Stimulated activated CD8-positive, alpha-beta memory T cell treated with anti-CD3 and anti-CD28 coated beads, Interleukin-4, amount 100 ng/mL, for 48 hours (primary cell): ENCODE measurements around the gene PARD3B.

Experiments used
- DNase-seq: peaks from one replicate; pipeline ENCODE4 v3.0.0-alpha.2; 2020

Gene PARD3B

DNA sequence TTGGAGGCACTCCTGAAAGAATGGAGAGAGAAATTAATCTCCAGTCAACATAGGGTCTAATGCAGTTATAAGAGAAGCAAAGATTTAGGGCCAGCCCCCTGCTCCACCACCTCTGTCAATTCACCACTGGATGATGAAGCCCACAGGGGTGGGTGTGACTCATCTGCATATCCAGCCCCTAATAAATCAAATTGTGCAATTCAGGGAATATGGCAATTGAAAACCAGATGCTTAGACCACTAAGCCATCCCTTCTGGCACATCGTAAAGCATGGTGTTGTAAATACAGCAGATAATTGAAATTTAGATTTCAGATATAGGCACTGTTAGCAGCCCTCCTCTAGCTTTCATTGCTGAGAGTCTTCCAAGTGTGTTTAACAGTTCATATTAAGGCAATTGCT is 541.4 kb downstream of the PARD3B start:
- no peak for DNase-seq

DNA sequence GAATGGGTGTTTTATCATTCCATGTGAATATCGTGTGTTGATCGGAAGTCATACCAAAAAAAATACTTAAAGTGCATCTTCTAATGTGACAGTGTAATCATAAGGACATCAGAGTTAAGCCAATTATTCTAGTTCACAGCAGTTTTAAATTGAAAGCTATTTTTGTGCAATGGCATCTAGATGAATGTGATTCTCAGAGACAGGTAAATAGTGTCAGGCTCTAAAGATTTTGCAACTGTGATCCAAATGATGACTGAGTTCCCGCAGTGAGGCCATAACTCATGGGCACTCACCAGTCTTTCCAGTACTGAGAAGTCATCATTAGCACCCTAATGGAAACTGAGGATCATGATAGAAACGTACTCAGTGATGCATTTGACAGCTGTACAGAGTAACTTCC is 542.6 kb downstream of the PARD3B start:
- no peak for DNase-seq

DNA sequence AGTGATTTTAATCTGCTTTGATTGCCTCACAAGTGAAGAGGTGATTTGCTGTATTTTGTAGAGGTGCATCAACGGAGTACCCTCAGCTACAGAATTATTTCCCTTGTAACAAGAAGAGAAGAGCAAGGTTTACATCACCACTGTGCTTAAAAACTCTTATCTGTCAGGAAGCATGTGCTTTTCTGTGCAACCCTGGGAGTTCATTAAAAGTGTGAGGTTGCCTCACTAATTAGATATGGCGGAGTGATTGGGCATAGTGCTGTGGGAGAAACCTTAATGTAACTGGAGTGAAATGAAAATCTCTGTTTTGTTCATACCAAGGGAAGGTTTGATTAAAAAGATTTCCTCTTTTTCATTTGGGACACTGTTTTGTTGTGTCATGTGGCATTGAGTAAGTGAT is 544.7 kb downstream of the PARD3B start:
- DNase-seq, result no peak

DNA sequence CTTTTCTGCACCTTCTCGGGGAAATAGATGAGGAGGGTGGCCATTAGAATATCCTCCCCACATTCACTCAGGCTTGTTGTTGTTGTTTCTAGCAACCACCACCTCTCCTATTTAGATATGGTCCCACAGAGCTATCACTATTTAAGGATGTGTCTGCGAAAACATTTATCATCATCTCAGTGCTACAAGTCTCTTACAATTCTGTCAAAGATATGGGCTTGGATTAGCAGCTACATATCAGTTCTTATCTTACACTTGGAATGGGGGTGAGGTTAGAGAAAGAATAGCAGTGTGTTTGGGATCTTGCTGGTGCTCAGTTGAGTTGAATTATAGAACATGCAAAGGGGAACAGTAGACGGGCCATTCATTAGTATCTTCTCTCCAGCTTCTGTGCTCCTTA is 546.1 kb downstream of the PARD3B start:
- DNase-seq, result no peak

DNA sequence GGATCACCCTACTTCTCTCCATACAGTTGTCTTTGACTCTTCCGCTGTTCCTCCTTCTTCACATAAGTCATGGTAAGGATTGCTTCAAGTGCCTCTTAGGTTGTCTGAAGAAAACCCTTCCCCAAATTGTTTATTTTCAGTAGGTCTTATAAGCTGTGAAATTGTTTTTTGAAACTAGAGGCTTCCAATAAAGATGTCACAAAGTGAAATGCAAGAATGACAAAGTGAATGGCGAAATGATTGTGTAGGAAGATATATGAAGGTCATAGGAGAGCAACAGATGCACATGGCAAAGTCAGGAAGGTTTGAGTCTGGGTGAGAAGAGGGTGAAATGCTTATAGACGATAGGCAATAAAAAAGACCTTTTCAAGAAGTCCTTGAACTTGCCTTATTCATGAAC is 548.8 kb downstream of the PARD3B start:
- DNase-seq, result no peak

DNA sequence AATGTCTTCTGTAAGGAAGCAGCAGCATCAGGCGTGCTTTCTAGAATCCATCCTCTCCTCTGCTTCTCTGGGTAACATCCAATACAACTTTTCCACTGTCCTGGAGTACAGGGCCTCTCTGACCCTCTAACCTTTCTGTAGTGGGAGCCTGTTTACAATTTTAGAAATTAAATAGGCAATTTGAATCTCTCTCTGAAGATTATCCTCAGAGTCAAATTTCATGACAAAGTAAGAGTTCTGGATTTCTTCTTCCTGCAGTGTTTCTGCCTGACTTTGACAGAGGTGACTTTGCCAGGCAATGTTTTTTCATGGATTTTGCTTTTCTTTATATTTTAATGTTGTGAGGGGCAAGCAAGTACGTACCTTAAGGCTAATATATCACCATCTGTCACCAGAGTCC is 558.4 kb downstream of the PARD3B start:
- DNase-seq, result no peak

DNA sequence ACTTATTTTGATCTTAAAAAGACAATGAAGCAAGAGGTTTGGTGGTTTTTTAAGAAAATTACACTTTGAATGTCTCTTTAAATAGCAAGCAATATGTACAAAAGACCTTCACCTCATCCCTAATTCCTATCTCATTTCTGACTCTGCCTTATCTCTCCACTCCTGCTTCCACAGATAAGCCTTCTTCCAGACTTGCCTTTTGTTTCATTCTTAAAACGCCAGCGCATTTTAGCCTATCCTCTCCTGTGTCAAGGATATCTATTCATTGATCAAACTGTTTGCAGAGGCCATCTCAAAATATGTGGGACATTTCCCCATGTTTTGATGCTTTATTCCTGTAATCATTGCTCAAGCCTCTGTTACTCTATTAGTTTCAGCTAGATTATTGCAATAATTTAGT is 562.5 kb downstream of the PARD3B start:
- no peak for DNase-seq

DNA sequence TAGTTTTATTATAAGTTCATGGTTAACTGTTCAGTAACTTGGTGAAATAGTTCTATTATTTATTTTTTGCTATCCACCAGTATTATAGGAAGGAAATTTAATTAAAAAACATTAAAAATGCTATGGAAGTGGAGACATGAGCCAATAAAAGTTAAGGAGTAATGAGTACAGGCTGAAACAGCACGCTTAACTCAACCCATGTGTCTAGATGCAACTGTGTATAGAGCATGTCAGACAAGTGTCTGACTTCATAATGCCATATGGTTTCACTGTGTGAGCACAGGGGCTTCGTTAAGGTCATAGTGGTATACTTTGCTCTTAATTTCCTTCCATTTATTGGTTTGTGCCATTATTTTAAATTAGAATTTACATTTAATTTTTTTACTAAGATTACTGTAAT is 570.2 kb downstream of the PARD3B start:
- DNase-seq, result no peak

DNA sequence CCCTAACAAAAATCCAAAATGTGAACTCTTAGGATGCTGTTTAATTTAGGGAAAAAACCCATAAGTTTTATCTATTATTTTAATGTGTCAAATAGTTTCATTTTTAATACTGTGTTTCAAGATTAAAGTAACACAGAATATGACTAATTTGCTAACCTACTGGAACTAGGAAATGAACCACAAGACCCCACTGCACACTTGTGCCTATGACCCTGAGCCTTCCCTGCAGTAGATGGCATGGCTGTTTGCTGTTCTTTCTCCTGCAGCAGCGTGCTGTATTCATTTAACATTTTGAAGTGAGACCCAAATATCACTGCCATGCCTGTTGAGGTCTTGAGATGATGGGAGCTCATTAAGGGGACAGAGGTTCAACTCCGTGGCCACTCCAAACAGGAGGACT is 571.9 kb downstream of the PARD3B start:
- DNase-seq, result no peak

DNA sequence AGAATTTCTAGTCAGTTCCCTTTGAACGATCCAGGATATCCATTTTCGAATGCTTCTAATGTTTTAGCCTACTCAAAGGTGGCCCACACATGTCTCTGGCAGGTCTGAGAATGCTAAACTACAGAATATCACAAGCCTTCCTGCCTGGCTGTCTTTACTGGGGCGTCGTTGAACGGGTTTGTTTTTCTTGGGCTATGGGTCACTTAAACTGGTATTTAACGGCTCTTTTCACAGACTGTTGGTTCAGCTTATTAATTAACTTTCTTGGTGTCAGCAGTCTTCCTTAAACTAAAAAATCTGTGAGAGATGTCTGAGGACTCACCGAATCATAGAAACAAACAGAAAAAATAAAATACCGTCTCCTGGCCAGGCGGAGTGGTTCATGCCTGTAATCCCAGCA is 573.9 kb downstream of the PARD3B start:
- no peak for DNase-seq

DNA sequence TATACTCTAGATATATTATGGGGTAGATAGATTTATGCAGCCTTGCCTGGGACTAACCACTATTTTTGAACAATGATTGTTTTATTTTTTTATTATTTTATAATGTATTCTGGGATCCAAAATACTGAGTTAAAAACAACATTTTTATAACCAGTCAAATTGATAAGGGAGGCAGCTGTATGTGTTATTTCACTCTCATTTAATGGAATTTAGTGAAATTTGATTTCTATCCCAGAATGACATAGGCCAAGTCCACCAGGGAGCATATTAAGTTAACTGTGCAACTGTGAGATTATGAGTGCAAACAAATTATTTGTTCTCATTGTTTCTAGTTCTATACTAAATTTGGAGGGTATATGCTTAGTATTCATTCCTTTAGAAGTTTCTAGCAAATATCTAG is 583.5 kb downstream of the PARD3B start:
- DNase-seq, result no peak

DNA sequence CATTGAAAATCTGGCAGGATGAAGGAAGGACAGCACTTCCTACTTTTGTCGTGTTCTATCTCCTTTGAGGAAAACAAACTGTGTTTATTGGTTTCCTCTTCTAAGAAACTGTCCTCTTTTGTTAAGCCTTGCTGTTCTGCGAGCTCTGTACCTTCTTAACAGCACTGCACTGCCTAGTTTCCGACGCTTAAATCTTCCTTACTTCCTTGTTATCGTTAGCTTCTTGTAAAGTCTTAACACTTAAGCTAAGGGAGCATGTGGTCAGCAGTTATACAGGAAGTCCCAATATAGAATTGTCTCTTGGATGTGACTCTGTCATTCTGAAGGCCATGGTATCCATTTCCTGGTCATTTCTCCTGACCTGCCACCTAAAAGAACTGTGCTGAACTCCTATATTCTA is 584.3 kb downstream of the PARD3B start:
- no peak for DNase-seq

DNA sequence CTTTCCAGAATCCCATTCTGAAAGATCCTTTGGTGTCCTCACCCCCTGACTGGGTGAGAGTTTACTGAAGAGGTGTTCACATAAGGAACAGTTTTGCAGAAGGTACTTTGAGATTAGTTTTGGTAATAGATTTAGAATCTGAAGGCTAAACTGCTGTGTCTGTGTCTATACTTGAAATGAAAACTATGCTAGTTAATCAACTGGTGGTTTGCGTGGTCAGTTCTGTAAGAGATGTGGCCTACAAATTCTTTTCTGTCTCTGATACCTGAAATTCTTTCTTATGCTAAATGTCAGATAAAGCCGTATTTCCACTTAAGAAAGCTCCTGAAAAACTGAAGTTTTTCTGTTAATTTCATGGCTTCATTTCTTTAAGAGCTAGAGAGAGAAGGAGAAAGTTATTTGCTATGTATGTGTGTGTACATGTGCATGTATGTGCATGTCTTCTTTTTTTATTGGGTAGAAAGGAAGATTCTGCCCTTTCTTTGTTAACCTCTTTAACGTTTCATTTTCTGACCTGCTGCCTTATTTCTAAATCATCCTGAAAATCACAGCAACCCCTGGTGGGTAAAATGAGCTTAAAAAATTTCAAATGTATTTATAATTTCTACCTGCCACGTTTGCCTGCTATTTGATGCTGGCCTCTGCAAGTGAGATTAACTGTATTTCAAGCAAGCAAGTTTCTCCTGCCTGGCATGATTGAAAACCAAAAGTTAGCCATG is 585.0 kb downstream of the PARD3B start:
- no peak for DNase-seq

DNA sequence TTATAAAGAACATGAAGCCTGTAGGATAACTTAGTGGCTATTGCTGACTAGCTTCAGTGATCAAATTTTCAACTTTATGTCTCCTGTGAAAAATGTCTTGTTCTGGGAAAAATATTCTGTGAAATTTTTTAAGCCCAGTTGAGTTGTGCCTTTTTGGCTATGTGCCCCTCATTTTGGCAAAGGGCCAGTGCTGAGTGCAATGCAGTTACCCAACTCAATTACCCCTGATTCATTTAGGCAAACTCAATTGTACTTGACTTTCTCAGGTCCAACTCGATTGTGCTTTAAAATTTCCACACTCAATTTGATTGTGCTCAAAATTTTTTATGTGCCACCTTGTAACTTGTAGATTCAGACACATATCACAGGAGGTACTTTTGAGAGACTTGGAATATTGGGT is 588.3 kb downstream of the PARD3B start:
- no peak for DNase-seq

DNA sequence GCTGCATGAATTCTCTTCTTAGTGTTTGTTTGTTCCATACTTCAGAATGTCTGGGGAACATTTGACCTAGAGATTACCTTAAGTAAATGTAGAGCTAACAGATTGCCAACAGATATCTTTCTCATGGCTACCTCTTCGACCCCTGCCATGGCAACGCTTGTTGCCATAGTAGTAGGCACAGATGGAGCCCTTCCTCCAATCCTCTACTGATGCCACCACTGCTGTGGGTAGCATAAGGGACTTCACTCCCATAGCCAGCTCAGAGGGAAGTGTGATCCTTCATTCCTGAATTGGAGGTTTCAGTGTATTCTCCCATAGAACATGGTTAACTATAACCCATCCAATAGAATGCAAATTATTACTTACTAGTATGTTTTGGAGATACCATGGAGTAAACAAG is 593.5 kb downstream of the PARD3B start:
- no peak for DNase-seq

DNA sequence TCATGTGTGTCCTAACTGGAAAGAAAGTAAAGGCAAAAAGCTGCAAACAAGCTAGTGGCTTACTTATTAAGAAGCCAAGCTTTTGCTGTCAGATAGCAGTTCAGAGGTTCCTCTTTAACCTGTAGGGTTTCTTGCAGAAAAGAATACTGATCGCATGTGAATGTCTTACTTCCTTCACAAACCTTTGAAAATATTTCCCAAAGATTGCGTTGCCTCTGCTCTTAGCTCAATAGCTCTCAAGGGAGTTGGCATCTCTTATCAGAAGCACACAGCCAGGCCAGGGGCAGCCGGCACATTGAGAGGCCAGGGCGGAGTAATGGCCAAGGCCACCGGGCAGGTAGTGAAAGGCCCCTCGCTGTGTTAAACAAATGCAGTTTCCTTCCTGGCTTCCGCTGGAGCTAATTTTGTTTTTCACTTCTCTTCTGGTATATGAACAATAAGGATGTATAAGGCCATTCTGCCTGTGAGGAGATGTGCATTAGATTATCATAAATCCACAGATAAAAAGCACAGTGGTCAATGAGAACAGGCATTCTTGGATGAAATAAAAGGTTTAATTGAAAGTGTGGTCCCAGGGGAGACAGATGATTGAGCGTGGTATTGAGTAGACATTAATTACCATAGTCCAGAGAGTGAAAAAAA is 594.7 kb downstream of the PARD3B start:
- DNase-seq, result no peak

DNA sequence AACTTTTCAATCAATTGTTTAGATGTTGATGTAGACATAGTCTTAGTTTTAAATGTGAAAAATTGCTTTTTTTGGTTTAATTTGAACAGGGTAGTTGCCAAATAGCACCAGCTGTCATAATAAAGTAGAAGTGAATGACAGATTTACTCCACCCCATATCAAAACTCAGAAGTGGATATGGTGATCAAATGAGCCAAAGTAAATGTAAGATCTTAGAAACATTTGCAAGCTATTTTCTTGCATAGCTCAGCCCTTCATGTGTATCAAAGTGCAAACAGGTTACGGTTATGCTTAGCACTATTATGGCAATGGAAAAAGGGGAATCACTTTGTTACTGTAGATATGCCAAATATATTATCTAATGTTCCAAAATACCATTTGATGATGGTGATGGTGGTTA is 596.1 kb downstream of the PARD3B start:
- no peak for DNase-seq

DNA sequence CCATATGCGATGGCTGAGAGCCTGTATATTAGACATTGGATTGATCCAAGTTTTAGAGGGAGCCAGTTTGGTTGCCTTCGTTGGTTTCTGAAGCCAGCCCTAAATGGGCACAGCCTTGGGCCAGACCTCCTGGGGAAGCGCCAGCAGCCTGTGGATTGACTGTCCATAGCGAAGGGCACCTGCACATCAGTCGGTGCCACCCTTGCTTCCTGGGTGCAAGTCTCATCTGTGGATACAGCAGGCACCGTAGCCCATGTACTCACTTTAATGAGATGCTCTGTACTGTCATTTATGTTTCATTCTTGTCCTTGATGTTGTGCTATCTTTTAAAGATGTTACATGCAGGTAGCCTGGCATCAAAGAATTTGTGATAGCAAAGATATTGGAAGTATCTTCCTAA is 600.6 kb downstream of the PARD3B start:
- no peak for DNase-seq

DNA sequence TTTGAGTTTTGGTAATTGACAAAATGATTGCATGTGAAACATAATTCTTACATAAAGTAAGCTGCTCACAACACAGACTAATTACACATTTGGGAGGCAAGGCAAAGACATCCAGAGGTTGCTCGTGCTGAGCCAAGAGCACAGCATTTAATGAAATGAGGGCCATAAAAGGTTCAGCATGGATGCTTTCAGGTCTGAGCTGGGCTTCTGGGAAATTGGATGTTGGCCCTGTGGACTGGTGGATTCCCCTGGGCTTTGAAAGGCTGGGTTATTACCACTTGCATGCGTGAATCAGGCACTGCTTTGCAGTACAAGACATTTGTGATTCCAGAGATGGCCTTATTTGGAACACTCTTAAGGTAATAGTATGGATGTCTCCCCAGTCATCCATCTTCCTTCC is 603.5 kb downstream of the PARD3B start:
- DNase-seq, result no peak

DNA sequence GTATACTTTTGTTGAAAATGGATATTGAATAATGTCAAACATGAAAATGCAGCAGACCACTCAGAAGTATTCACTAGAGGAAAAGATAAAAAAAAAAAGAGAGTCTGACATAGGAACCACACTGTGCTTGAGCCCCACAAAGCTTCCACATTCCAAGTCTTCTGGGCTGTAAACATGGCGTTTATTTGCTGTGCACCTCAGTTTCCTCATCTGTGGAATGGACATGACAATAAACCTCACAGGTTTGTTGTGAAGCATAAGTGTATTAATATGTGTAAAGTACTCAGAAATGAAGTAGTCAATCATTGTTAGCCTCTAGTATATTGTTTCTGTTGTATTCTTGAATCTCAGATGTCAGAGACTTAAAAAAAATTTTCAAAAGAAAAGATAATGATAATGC is 611.2 kb downstream of the PARD3B start:
- DNase-seq, result no peak

DNA sequence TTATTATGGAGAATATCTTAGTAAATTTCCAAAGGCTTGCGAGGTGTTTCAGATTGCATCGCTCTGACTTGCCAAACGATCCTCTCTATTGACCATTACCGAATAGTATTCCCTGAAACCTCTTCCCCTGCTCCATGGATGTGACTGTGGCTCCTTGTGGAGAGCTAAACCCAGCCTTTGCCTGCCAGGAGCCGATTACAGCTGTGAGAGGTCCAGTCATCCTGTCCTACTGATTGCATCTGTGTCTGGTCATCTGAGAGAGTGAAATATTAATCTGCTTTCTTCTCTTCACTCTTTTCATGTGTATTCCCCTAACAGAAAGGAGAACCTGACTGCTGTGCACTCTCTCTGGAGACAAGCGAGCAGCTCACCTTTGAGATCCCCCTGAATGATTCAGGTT is 613.1 kb downstream of the PARD3B start:
- DNase-seq, result no peak

DNA sequence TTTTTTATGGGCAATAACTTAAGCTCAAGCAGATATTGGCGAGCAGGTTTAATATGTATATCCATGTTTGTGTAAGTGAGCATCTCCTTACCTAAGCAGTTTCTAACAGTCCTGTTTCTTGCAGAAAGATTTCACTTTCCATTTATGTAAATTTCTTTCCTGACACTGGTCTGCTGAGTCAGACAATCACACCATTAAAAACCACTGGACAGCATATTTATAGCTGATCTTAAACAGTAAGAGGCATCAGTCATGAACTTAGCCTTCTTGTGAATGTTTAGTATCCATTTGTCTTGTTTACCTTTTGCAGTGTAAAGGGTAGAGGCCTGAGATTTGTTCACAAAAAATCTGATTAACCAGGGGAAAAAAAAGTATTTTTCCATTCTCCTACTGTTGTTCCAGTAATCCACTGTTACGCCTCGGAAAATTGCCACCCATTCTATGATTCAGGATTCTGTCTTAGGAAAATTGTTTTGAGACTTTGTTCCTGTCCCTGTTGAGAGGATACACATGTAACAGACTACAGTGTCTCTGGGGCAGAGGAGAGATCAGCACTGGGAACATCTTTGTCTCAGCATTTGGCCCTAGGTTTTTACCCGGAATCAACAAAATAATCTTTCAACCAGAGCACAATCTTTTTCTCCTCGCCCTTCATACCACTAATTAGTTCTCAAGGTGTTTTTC is 616.0 kb downstream of the PARD3B start:
- DNase-seq, result no peak

DNA sequence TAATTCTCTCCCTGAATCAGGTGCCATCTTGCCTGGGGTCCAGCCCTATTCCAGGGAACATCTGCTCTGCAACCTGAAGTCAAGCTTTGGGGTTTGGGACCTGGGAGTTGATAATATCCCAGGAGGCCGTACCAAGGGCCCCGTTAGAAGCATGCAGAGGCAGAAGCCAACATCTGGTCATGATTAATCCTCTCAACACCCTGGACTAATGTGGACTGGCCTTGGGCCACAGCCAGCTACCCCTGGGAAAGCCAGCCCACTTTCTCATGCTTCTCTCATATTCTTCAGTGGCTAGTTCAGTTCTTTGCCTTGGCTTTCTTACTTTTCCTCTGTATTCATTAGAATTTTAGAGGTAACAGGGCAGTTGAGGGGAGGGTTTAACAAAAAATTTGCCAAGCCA is 621.5 kb downstream of the PARD3B start:
- no peak for DNase-seq

DNA sequence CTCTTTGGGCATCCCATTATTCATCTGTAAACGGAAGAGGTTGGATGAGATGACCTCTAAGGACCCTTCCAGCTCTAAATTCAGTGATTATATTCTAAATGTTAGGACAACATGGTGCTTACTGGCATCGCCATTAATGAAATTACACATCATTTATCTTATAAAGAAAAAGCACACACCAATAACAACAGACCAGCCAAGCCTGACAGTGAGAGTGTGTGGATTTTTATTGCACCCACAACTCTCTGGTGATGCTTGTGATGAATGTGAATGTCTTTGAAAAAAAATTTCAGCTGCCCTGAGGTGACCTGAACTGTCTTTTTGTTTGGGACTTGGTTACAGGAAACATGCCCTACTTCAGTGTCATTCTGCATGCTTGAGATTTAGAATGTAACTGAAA is 623.7 kb downstream of the PARD3B start:
- DNase-seq, result no peak

DNA sequence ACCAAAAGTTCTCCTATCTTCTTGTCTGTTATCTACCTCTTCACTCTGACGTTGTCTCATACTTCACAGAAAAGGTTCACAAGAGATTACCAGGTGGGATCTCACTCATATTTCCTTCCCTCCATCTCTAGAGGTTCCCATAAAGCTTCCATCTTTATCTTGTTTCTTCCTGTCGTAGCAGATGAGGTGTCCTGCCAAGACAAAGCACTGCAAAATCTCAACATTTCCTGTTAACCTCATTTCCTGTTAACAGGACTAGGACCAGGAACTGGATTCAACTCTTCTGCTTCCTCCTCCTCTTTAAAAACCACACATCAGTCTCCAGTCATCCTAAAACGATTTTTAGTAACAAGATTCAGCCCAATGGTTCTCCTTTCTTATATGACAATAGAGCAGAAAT is 624.2 kb downstream of the PARD3B start:
- no peak for DNase-seq
